ENCODE data around the gene CAVIN4. TPM values are rescaled to one million over a fixed set of nuclear protein-coding genes. Genes with fewer than 3 reads are reported as not detected.

CAVIN4 gene
- polyA plus RNA-seq, 1 donor from 2014 or later: 15.3 TPM

DNA sequence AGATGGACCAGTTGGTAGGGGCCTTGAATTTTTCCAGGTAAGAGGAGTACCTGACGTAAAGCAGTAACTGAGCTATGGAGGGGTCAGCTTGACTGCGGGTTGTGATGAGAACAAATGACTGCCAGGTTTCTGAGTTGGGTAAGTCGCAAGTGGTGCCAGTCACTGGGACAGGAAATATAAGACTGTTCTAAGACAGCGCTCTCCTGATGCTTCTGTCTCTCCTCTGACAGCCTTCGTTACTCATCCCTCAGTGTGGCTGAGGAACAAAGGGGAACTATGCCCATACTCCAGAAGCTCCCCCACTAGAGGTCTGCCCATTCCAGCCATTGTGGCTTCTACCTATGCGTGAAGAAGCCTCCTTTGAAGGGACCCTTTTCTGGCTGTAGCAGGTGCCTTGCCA lies 13.3 kb downstream of the CAVIN4 start:
- Histone ChIP-seq H3F3A (ENCODE audit: insufficient read depth, low read length, poor library complexity, severe bottlenecking) (no peaks in the 10 kb centered on the region), H3K79me2 (replicated peaks; ENCODE audit: insufficient read depth, low read length) (no peaks in the 10 kb centered on the region), H3K36me3 (ENCODE audit: insufficient read depth, low read length) (no peaks in the 10 kb centered on the region), H4K20me1 (ENCODE audit: insufficient read depth) (no peaks in the 10 kb centered on the region), H3K9me3 (ENCODE audit: low read length) (no peaks in the 10 kb centered on the region), H3K4me3 (ENCODE audit: low read length) (no peak overlapping the region), H3K4me2 (ENCODE audit: low read length) (no peak overlapping the region), H3K9me2 (ENCODE audit: insufficient read depth, low read length) (no peaks in the 10 kb centered on the region), H3K27ac (ENCODE audit: low read length) (no peak overlapping the region), H3K27me3 (ENCODE audit: insufficient read depth, low read depth, low read length) (no peaks in the 10 kb centered on the region), H3K9ac (ENCODE audit: low read length) (no peak overlapping the region), H2AFZ (ENCODE audit: low read depth, low read length) (no peak overlapping the region)
- no peak for TF ChIP-seq EP300 (conservative IDR thresholded peaks at IDR 0.05; ENCODE audit: poor library complexity, severe bottlenecking)

DNA sequence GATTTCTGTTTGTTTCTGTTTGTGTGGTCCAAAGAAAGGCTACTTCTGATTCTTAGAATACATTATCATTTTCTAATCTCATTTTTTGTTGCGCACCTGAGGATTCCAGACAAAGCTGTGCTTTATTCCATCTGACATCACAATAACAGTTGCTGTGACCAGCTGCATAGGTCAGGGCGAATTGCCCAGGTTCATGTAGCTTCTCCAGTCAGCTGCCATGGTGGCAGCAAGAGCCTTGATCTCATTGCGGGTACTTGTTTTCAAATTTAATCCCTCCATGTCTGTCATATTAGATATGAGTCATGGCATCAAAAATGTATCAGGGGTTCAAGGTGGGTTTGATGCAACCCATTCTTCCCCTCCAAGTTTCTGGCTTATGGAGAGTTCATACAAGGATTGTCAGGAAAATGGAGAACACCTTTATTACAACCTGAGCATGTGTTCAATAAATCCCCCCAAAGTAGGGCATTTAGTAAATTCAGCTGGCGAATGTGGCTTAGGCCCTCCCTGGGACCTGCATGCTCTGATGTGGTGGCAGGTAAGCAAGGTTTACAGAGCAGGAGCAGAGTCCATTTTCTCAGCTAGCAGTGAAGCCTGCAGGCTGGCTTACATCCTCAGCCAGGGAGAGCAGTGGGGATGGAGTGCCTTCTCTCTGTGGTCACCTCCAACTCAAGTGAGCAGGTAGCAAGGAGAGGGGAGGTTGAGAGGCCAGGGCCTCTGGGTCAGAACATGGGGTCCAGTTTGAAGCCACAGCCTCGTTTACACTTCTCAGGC lies 13.9 kb downstream of the CAVIN4 start:
- Histone ChIP-seq H3F3A (ENCODE audit: insufficient read depth, low read length, poor library complexity, severe bottlenecking) (no peaks in the 10 kb centered on the region), H4K20me1 (ENCODE audit: insufficient read depth) (no peaks in the 10 kb centered on the region), H3K79me2 (replicated peaks; ENCODE audit: insufficient read depth, low read length) (no peaks in the 10 kb centered on the region), H3K4me3 (ENCODE audit: low read length) (no peak overlapping the region), H2AFZ (ENCODE audit: low read depth, low read length) (no peak overlapping the region), H3K36me3 (ENCODE audit: insufficient read depth, low read length) (no peaks in the 10 kb centered on the region), H3K27ac (ENCODE audit: low read length) (no peak overlapping the region), H3K27me3 (ENCODE audit: insufficient read depth, low read depth, low read length) (no peaks in the 10 kb centered on the region), H3K9me3 (ENCODE audit: low read length) (no peaks in the 10 kb centered on the region), H3K4me2 (ENCODE audit: low read length) (no peak overlapping the region), H3K9ac (ENCODE audit: low read length) (no peak overlapping the region), H3K9me2 (ENCODE audit: insufficient read depth, low read length) (no peaks in the 10 kb centered on the region)
- TF ChIP-seq TAF1 (IDR thresholded peaks at IDR 0.05; ENCODE audit: low read depth) (no peak), MXI1 (conservative IDR thresholded peaks at IDR 0.05; ENCODE audit: poor library complexity, severe bottlenecking) (no peak), EZH2 (IDR thresholded peaks at IDR 0.05; ENCODE audit: borderline replicate concordance, insufficient read depth, low read length, poor library complexity, severe bottlenecking) (no peak), CTCF (IDR thresholded peaks at IDR 0.05; ENCODE audit: poor library complexity, severe bottlenecking) (no peak), SMC3 (conservative IDR thresholded peaks at IDR 0.05; ENCODE audit: poor library complexity) (no peak), RAD21 (conservative IDR thresholded peaks at IDR 0.05) (no peak), POLR2AphosphoS5 (IDR thresholded peaks at IDR 0.05) (no peak), EP300 (conservative IDR thresholded peaks at IDR 0.05; ENCODE audit: poor library complexity, severe bottlenecking) (no peak), REST (IDR thresholded peaks at IDR 0.05; ENCODE audit: borderline replicate concordance) (no peak)

Data from neural cell (in vitro differentiated cells).